SK-N-SH treated with all-trans-retinoic acid at 6 μM for 48 hours (cell line): Measurements from ENCODE around the gene TMC8.
"Not testable (repeated sequence)": the region's sequence is repeated elsewhere in the genome, so short reads cannot be mapped to it uniquely, and the experiment has no call there.

Experiments used
- ATAC-seq: fragments of 200-7000 bp; cut with Tn5 transposase; 3 replicates; pipeline ENCODE4 v1.9.1; 2020; ENCODE audit warnings: mild to moderate bottlenecking, moderate library complexity
- ARNTL ChIP-seq: fragments of 450-650 bp; formaldehyde crosslinking; IDR thresholded peaks from 2 replicates; pipeline ENCODE4 v1.5.0; 2020; ENCODE audit warnings: low read depth, mild to moderate bottlenecking, moderate library complexity, borderline replicate concordance
- BACH2 ChIP-seq: fragments of 250-450 bp; sonication (Bioruptor Pico); IDR thresholded peaks from 2 replicates; pipeline ENCODE4 v1.9.0; 2021; ENCODE audit warnings: mild to moderate bottlenecking, borderline replicate concordance
- CREB5 ChIP-seq: fragments of 250-450 bp; sonication (Bioruptor Pico); IDR thresholded peaks from 2 replicates; pipeline ENCODE4 v1.5.1; 2020; ENCODE audit warnings: low read depth, mild to moderate bottlenecking, moderate library complexity
- CSDC2 ChIP-seq: fragments of 250-450 bp; sonication (Bioruptor Pico); IDR thresholded peaks from 2 replicates; pipeline ENCODE4 v1.5.0; 2020; ENCODE audit warnings: mild to moderate bottlenecking, moderate library complexity
- ESRRG ChIP-seq: fragments of 250-450 bp; sonication (Bioruptor Pico); IDR thresholded peaks from 2 replicates; pipeline ENCODE4 v1.6.1; 2021; ENCODE audit warnings: mild to moderate bottlenecking
- GLIS3 ChIP-seq: fragments of 250-450 bp; sonication (Bioruptor Pico); IDR thresholded peaks from 2 replicates; pipeline ENCODE4 v1.5.0; 2020; ENCODE audit warnings: mild to moderate bottlenecking, moderate library complexity
- ISL1 ChIP-seq: fragments of 250-450 bp; sonication (Bioruptor Pico); IDR thresholded peaks from 2 replicates; pipeline ENCODE4 v2.1.2; 2022; ENCODE audit warnings: mild to moderate bottlenecking, moderate library complexity
- POU6F1 ChIP-seq: fragments of 250-450 bp; sonication (Bioruptor Pico); IDR thresholded peaks from 2 replicates; pipeline ENCODE4 v1.8.0; 2021; ENCODE audit warnings: low read depth, mild to moderate bottlenecking, moderate library complexity, borderline replicate concordance
- PPARA ChIP-seq: fragments of 250-450 bp; sonication (Bioruptor Pico); IDR thresholded peaks from 2 replicates; pipeline ENCODE4 v1.5.0; 2020; ENCODE audit warnings: mild to moderate bottlenecking, borderline replicate concordance
- RARB ChIP-seq: fragments of 250-450 bp; sonication (Bioruptor Pico); IDR thresholded peaks from 2 replicates; pipeline ENCODE4 v1.8.0; 2021; ENCODE audit warnings: mild to moderate bottlenecking, moderate library complexity
- SNAI2 ChIP-seq: fragments of 250-450 bp; sonication (Bioruptor Pico); IDR thresholded peaks from 2 replicates; pipeline ENCODE4 v1.5.0; 2020; ENCODE audit warnings: mild to moderate bottlenecking, moderate library complexity
- TCF4 ChIP-seq: fragments of 250-450 bp; sonication (Bioruptor Pico); IDR thresholded peaks from 2 replicates; pipeline ENCODE4 v1.8.0; 2021; ENCODE audit warnings: mild to moderate bottlenecking, moderate library complexity, borderline replicate concordance
- TOX ChIP-seq: fragments of 250-450 bp; sonication (Bioruptor Pico); IDR thresholded peaks from 2 replicates; pipeline ENCODE4 v1.8.0; 2021; ENCODE audit warnings: mild to moderate bottlenecking, moderate library complexity, borderline replicate concordance
- TSHZ2 ChIP-seq: fragments of 250-450 bp; sonication (Bioruptor Pico); IDR thresholded peaks from 2 replicates; pipeline ENCODE4 v1.5.0; 2020; ENCODE audit warnings: mild to moderate bottlenecking, moderate library complexity
- ZFP3 ChIP-seq: fragments of 250-450 bp; sonication (Bioruptor Pico); IDR thresholded peaks from 2 replicates; pipeline ENCODE4 v1.5.0; 2020; ENCODE audit warnings: mild to moderate bottlenecking, moderate library complexity
- ZNF70 ChIP-seq: fragments of 450-650 bp; formaldehyde crosslinking; IDR thresholded peaks from 2 replicates; pipeline ENCODE4 v1.5.0; 2020; ENCODE audit warnings: mild to moderate bottlenecking, moderate library complexity
- ZNF8 ChIP-seq: fragments of 450-650 bp; formaldehyde crosslinking; IDR thresholded peaks from 2 replicates; pipeline ENCODE4 v1.5.0; 2020; ENCODE audit warnings: mild to moderate bottlenecking, moderate library complexity
- TF ChIP-seq, protein P1 (sequence below): fragments of 250-450 bp; sonication (Bioruptor Pico); IDR thresholded peaks from 2 replicates; pipeline ENCODE4 v1.8.0; 2020; ENCODE audit warnings: mild to moderate bottlenecking, moderate library complexity, borderline replicate concordance
- TF ChIP-seq, protein P2 (sequence below): fragments of 250-450 bp; sonication (Bioruptor Pico); IDR thresholded peaks from 2 replicates; pipeline ENCODE4 v1.5.1; 2021; ENCODE audit warnings: mild to moderate bottlenecking, moderate library complexity

The TMC8 gene

GRCh38 chr17:78170692-78171590, 40.4 kb downstream of the TMC8 start:
- ATAC-seq, result no peak
- TF ChIP-seq ZNF70 (CRISPR knock-in tag) (no peak), CREB5 (CRISPR knock-in tag) (no peak), CSDC2 (CRISPR knock-in tag) (no peak), PPARA (CRISPR knock-in tag) (no peak), ARNTL (CRISPR knock-in tag) (no peak), GLIS3 (CRISPR knock-in tag) (no peak), RARB (CRISPR knock-in tag) (no peak), ZNF8 (no peak), TSHZ2 (CRISPR knock-in tag) (no peak), ISL1 (CRISPR knock-in tag) (no peak), ESRRG (CRISPR knock-in tag) (no peak), TOX (CRISPR knock-in tag) (no peak), BACH2 (no peak), ZFP3 (no peak), POU6F1 (no peak), TCF4 (CRISPR knock-in tag) (no peak)
- TF ChIP-seq, protein P1, sequence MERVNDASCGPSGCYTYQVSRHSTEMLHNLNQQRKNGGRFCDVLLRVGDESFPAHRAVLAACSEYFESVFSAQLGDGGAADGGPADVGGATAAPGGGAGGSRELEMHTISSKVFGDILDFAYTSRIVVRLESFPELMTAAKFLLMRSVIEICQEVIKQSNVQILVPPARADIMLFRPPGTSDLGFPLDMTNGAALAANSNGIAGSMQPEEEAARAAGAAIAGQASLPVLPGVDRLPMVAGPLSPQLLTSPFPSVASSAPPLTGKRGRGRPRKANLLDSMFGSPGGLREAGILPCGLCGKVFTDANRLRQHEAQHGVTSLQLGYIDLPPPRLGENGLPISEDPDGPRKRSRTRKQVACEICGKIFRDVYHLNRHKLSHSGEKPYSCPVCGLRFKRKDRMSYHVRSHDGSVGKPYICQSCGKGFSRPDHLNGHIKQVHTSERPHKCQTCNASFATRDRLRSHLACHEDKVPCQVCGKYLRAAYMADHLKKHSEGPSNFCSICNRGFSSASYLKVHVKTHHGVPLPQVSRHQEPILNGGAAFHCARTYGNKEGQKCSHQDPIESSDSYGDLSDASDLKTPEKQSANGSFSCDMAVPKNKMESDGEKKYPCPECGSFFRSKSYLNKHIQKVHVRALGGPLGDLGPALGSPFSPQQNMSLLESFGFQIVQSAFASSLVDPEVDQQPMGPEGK (CRISPR knock-in tag), result no peak
- TF ChIP-seq, protein P2, sequence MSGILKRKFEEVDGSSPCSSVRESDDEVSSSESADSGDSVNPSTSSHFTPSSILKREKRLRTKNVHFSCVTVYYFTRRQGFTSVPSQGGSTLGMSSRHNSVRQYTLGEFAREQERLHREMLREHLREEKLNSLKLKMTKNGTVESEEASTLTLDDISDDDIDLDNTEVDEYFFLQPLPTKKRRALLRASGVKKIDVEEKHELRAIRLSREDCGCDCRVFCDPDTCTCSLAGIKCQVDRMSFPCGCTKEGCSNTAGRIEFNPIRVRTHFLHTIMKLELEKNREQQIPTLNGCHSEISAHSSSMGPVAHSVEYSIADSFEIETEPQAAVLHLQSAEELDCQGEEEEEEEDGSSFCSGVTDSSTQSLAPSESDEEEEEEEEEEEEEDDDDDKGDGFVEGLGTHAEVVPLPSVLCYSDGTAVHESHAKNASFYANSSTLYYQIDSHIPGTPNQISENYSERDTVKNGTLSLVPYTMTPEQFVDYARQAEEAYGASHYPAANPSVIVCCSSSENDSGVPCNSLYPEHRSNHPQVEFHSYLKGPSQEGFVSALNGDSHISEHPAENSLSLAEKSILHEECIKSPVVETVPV, result no peak

DNA sequence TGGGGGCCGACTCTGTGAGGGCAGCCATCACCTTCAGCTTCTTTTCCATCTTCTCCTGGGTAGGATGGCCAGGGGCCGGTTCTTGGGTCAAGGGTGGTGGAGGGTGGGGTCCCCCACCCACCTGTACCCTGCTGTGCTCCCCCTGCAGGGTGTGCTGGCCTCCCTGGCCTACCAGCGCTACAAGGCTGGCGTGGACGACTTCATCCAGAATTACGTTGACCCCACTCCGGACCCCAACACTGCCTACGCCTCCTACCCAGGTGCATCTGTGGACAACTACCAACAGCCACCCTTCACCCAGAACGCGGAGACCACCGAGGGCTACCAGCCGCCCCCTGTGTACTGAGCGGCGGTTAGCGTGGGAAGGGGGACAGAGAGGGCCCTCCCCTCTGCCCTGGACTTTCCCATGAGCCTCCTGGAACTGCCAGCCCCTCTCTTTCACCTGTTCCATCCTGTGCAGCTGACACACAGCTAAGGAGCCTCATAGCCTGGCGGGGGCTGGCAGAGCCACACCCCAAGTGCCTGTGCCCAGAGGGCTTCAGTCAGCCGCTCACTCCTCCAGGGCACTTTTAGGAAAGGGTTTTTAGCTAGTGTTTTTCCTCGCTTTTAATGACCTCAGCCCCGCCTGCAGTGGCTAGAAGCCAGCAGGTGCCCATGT, 41.1 kb downstream of the TMC8 start:
- ATAC-seq, result not testable (repeated sequence)

GRCh38 chr17:78172249-78173051, 41.9 kb downstream of the TMC8 start:
- ATAC-seq, result no peak; the same call in 2 of the 3 replicates
- no peak for TF ChIP-seq SNAI2 (CRISPR knock-in tag)
